H1 (cell line): Measurements from ENCODE around the gene TMPRSS11F. TPM values are rescaled to one million over a fixed set of nuclear protein-coding genes. Genes with fewer than 3 reads are reported as not detected.

Source experiments
- polyA plus RNA-seq, 7 experiments: library from polyadenylated mRNA; depleted of rRNA in 3 of 7; stranded (reverse) in 5 of 7; unstranded in 2 of 7; fragments of >200 nt in 5 of 7; fragments of 200-250 nt in 2 of 7; gene quantifications; 1 replicate in 5 of 7; 2 replicates in 1 of 7; 4 replicates in 1 of 7; pipeline versions ENCODE4 v1.2.1 to v1.2.3, GENCODE V29; 2011 to 2013; ENCODE audit warnings: missing spikeins in 2 of 7, mixed read lengths in 2 of 7
- total RNA-seq: library from RNA; stranded (reverse); fragmentation: NEBNext Ultra II Directional; extraction: Animal tissue kit (Norgen Biotek cat#: 25700); gene quantifications from 2 replicates; pipeline ENCODE4 v1.2.1, GENCODE V29; 2021
- TF ChIP-seq, protein P1 (sequence below): fragments of 300-600 bp; sonication (generic); IDR thresholded peaks from 2 replicates; pipeline ENCODE4 v1.7.1; 2012; ENCODE audit warnings: low read length, moderate library complexity, mild to moderate bottlenecking, inconsistent platforms; ENCODE audit not compliant: insufficient replicate concordance

Gene TMPRSS11F
- total and polyA plus RNA-seq, 2 of the 8 experiments (the other 6 are each of a cell fraction or from before 2014, with no cell fraction given) = not detected

DNA sequence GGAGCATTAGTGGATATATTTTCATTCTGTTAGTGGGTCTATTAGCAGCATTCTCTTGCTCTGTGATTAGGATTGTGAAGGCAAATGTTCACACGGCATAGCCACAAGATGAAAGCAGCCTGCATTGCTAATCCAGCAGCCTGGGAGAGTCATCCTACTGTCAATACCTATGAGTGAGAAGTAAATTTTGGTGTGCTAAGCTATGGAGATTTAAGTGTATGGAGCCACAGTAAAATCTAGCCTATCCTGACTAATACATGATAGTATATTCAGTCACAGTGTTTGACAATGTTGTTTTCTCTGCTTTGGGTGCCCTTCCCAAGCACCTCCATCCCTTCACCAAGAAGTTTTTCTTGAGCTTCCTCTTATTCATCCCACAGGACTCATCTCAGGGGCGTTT, 47.2 kb upstream of the TMPRSS11F start (continued):
- TF ChIP-seq, protein P1, sequence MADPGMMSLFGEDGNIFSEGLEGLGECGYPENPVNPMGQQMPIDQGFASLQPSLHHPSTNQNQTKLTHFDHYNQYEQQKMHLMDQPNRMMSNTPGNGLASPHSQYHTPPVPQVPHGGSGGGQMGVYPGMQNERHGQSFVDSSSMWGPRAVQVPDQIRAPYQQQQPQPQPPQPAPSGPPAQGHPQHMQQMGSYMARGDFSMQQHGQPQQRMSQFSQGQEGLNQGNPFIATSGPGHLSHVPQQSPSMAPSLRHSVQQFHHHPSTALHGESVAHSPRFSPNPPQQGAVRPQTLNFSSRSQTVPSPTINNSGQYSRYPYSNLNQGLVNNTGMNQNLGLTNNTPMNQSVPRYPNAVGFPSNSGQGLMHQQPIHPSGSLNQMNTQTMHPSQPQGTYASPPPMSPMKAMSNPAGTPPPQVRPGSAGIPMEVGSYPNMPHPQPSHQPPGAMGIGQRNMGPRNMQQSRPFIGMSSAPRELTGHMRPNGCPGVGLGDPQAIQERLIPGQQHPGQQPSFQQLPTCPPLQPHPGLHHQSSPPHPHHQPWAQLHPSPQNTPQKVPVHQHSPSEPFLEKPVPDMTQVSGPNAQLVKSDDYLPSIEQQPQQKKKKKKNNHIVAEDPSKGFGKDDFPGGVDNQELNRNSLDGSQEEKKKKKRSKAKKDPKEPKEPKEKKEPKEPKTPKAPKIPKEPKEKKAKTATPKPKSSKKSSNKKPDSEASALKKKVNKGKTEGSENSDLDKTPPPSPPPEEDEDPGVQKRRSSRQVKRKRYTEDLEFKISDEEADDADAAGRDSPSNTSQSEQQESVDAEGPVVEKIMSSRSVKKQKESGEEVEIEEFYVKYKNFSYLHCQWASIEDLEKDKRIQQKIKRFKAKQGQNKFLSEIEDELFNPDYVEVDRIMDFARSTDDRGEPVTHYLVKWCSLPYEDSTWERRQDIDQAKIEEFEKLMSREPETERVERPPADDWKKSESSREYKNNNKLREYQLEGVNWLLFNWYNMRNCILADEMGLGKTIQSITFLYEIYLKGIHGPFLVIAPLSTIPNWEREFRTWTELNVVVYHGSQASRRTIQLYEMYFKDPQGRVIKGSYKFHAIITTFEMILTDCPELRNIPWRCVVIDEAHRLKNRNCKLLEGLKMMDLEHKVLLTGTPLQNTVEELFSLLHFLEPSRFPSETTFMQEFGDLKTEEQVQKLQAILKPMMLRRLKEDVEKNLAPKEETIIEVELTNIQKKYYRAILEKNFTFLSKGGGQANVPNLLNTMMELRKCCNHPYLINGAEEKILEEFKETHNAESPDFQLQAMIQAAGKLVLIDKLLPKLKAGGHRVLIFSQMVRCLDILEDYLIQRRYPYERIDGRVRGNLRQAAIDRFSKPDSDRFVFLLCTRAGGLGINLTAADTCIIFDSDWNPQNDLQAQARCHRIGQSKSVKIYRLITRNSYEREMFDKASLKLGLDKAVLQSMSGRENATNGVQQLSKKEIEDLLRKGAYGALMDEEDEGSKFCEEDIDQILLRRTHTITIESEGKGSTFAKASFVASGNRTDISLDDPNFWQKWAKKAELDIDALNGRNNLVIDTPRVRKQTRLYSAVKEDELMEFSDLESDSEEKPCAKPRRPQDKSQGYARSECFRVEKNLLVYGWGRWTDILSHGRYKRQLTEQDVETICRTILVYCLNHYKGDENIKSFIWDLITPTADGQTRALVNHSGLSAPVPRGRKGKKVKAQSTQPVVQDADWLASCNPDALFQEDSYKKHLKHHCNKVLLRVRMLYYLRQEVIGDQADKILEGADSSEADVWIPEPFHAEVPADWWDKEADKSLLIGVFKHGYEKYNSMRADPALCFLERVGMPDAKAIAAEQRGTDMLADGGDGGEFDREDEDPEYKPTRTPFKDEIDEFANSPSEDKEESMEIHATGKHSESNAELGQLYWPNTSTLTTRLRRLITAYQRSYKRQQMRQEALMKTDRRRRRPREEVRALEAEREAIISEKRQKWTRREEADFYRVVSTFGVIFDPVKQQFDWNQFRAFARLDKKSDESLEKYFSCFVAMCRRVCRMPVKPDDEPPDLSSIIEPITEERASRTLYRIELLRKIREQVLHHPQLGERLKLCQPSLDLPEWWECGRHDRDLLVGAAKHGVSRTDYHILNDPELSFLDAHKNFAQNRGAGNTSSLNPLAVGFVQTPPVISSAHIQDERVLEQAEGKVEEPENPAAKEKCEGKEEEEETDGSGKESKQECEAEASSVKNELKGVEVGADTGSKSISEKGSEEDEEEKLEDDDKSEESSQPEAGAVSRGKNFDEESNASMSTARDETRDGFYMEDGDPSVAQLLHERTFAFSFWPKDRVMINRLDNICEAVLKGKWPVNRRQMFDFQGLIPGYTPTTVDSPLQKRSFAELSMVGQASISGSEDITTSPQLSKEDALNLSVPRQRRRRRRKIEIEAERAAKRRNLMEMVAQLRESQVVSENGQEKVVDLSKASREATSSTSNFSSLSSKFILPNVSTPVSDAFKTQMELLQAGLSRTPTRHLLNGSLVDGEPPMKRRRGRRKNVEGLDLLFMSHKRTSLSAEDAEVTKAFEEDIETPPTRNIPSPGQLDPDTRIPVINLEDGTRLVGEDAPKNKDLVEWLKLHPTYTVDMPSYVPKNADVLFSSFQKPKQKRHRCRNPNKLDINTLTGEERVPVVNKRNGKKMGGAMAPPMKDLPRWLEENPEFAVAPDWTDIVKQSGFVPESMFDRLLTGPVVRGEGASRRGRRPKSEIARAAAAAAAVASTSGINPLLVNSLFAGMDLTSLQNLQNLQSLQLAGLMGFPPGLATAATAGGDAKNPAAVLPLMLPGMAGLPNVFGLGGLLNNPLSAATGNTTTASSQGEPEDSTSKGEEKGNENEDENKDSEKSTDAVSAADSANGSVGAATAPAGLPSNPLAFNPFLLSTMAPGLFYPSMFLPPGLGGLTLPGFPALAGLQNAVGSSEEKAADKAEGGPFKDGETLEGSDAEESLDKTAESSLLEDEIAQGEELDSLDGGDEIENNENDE = no peak
